Progenitor cell of endocrine pancreas (in vitro differentiated cells): ENCODE data around the gene LUZP2. TPM values are rescaled to one million over a fixed set of nuclear protein-coding genes. Genes with fewer than 3 reads are reported as not detected.

Experiments
- DNase-seq: peaks from one replicate; pipeline ENCODE4 v3.0.0; 2021; ENCODE audit warnings: low spot score; ENCODE audit not compliant: unreplicated experiment
- H3K27ac Mint-ChIP-seq: 2 replicates; pipeline ENCODE4 v1.8.0; 2021; ENCODE audit warnings: mild to moderate bottlenecking, moderate library complexity, mixed read lengths
- H3K27me3 Mint-ChIP-seq: 2 replicates; pipeline ENCODE4 v1.8.0; 2021; ENCODE audit warnings: mixed read lengths
- H3K36me3 Mint-ChIP-seq: 2 replicates; pipeline ENCODE4 v1.8.0; 2022; ENCODE audit warnings: mixed read lengths; ENCODE audit not compliant: insufficient read depth
- H3K4me1 Mint-ChIP-seq: 2 replicates; pipeline ENCODE4 v1.8.0; 2021; ENCODE audit warnings: low read depth, mixed read lengths
- H3K4me3 Mint-ChIP-seq: 2 replicates; pipeline ENCODE4 v1.8.0; 2021; ENCODE audit warnings: low read depth, mild to moderate bottlenecking, moderate library complexity, mixed read lengths
- H3K9me3 Mint-ChIP-seq: 2 replicates; pipeline ENCODE4 v1.8.0; 2021; ENCODE audit warnings: low read depth, mixed read lengths
- total RNA-seq: library from RNA; stranded (reverse); gene quantifications from 2 replicates; pipeline ENCODE4 v1.2.1, GENCODE V29; 2021
- TF ChIP-seq, protein P1 (sequence below): fragments of 200-600 bp; sonication (generic); IDR thresholded peaks from one replicate; pipeline ENCODE4 v1.5.0; 2021; ENCODE audit warnings: antibody characterized with exemption, mild to moderate bottlenecking; ENCODE audit not compliant: unreplicated experiment

Gene LUZP2
- total RNA-seq, 1 donor from 2014 or later, result 1.8 TPM

DNA sequence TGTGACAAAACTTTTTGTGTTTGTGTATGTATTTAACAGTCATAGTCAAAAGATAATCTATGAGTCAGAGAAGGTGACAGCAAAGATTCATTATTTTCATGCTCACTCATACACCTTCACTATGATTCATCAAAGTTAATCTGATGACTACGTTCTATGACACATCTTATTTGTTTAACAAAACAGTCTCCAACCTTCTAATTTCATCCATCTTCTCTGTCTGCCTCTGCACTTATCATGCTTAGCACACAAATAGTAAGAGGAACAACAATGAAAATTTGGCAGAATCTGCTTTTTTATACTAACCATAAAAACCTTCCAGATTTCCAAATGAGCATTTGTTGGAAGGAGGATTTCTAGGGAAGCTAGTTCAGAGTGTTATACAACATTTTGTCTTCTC lies 568.9 kb downstream of the LUZP2 start:
- no peak for DNase-seq
- Mint-ChIP-seq H3K36me3 (no peaks in the 10 kb centered on the region), H3K4me1 (peaks cover 2% of the 10 kb centered on the region), H3K4me3 (no peak overlapping the region), H3K27me3 (no peaks in the 10 kb centered on the region), H3K9me3 (peaks cover 3% of the 10 kb centered on the region), H3K27ac (no peak overlapping the region)
- TF ChIP-seq, protein P1, sequence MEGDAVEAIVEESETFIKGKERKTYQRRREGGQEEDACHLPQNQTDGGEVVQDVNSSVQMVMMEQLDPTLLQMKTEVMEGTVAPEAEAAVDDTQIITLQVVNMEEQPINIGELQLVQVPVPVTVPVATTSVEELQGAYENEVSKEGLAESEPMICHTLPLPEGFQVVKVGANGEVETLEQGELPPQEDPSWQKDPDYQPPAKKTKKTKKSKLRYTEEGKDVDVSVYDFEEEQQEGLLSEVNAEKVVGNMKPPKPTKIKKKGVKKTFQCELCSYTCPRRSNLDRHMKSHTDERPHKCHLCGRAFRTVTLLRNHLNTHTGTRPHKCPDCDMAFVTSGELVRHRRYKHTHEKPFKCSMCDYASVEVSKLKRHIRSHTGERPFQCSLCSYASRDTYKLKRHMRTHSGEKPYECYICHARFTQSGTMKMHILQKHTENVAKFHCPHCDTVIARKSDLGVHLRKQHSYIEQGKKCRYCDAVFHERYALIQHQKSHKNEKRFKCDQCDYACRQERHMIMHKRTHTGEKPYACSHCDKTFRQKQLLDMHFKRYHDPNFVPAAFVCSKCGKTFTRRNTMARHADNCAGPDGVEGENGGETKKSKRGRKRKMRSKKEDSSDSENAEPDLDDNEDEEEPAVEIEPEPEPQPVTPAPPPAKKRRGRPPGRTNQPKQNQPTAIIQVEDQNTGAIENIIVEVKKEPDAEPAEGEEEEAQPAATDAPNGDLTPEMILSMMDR, result no peak

DNA sequence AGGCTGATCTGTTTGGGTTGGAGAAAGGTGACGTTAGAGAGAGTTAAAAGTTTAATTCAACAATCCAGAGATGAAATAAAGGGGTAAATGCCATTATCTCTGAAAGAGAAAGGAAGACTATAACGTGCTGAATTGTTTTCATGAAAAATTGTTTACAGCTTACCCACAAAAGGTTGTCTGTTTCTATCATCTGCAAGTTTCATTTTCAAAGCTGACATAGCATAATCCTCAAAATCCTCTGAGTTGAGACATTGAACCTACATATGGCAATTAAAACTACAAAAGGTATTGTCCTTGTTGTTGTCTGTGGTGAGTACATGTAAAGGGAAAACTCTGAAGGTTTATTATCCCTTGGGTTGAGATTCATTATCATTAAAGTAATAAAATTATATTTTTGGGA lies 569.9 kb downstream of the LUZP2 start:
- Mint-ChIP-seq H3K4me3 (no peak overlapping the region), H3K27me3 (no peaks in the 10 kb centered on the region), H3K36me3 (no peaks in the 10 kb centered on the region), H3K4me1 (peaks cover 2% of the 10 kb centered on the region), H3K9me3 (peaks cover 3% of the 10 kb centered on the region), H3K27ac (no peak overlapping the region)
- TF ChIP-seq, protein P1, result no peak
- DNase-seq, result no peak

DNA sequence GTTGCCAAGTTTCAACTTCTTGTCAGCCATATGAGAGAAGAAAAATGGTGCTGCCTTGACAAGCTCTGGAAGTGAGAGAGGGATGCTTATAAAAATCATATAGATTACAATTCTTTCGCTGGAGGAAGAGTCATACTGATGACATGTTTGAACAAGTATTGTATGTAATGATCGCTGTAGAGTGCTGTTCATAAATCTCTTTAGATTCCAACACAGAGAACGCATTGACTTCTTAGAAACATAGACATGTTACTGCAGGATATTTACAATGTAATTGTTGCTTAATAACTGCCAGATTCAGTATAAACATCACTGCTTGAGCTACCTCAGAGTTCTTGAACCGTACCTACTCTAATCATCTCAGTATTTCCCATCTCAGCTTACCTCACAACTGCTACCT lies 571.6 kb downstream of the LUZP2 start:
- TF ChIP-seq, protein P1, result no peak
- H3K4me3 Mint-ChIP-seq, result no peak overlapping the region
- no peaks in the 10 kb centered on the region for H3K36me3 Mint-ChIP-seq
- no peak for DNase-seq
- peaks cover 2% of the 10 kb centered on the region for H3K4me1 Mint-ChIP-seq
- no peak overlapping the region for H3K27ac Mint-ChIP-seq
- H3K9me3 Mint-ChIP-seq, result peaks cover 3% of the 10 kb centered on the region
- no peaks in the 10 kb centered on the region for H3K27me3 Mint-ChIP-seq

DNA sequence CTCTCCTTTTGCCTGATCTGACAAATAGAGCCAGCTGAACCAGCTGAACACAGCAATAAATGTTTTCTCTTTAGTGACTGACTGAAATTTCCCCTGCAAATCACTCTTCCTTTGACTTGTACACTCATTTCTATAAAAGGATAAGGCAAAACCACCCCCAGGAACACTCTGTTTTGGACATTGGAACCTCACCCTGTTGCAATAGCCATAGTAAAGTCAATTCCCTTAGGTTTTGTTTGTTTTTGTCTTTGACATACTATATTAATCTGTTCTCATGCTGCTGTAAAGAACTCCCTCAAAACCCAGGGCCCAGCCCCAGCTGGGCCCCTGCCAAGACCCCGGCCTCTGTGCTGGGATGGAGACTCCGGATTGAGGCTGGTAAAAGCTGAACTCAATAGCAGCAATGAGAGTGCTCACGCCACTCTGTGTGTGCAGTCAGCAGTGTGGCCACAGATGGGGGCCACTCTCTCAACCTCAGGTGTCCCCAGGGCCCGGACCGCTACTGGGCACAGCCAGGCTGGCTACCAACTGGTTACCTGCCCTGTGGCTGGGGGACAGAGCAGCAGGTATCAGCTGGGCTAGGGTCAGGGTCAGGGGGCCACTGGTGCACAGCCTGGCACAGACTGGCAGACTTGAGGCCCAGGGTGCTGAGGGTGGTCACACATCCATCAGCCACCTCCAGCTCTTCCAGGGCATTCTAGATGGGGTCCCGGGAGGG lies 597.4 kb downstream of the LUZP2 start:
- TF ChIP-seq, protein P1, result no peak
- Mint-ChIP-seq H3K4me1 (no peaks in the 10 kb centered on the region), H3K4me3 (no peak overlapping the region), H3K27ac (no peak overlapping the region), H3K36me3 (no peaks in the 10 kb centered on the region), H3K9me3 (no peaks in the 10 kb centered on the region), H3K27me3 (no peaks in the 10 kb centered on the region)
- no peak for DNase-seq

DNA sequence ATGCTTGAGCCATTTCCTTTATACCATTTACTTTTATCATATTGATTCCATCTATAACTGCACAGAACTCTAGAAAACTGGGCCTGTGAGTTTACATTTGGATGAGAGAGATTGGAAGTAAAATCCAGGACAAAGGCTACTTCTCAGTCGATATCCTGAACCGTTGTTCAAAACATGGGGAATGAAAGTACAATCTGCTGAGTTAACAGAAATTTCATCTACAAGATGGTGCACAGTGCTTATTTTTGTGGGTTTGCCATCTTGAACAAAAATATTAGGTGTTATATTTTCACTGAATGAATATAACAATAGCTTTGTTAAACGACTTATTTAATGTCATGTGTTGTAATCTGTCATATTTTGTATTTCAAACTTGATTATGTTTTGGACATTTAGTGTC lies 622.6 kb downstream of the LUZP2 start:
- DNase-seq, result no peak
- no peaks in the 10 kb centered on the region for H3K9me3 Mint-ChIP-seq
- H3K36me3 Mint-ChIP-seq, result no peaks in the 10 kb centered on the region
- no peak overlapping the region for H3K27ac Mint-ChIP-seq
- H3K4me3 Mint-ChIP-seq, result no peak overlapping the region
- TF ChIP-seq, protein P1, result no peak
- H3K27me3 Mint-ChIP-seq, result no peaks in the 10 kb centered on the region
- H3K4me1 Mint-ChIP-seq, result peaks cover 4% of the 10 kb centered on the region
